Natural killer cell (primary cell): Measurements from ENCODE around the gene TPRA1. TPM values are rescaled to one million over a fixed set of nuclear protein-coding genes. Genes with fewer than 3 reads are reported as not detected.

ENCODE experiments used
- ATAC-seq, 3 donors: fragments of 150-1000 bp in 2 of 3; fragments of 200-7000 bp in 1 of 3; cut with Tn5 transposase; 1 replicate in 1 of 3; 2 replicates in 2 of 3; pipeline ENCODE4 v1.10.0; 2021; ENCODE audit warnings: mild to moderate bottlenecking in 2 of 3, moderate library complexity in 2 of 3
- DNase-seq, 2 donors: peaks; one replicate each; pipeline versions ENCODE4 v3.0.0 to v3.0.0-alpha.2; 2013 to 2021; ENCODE audit warnings: mixed read lengths in 1 of 2
- H3K27ac ChIP-seq: one replicate; pipeline ENCODE4 v1.5.1; 2013; ENCODE audit warnings: mild to moderate bottlenecking, low read length
- H3K27me3 ChIP-seq: one replicate; pipeline ENCODE4 v1.6.1; 2013; ENCODE audit warnings: low read length; ENCODE audit not compliant: control insufficient read depth, insufficient read depth
- H3K36me3 ChIP-seq: one replicate; pipeline ENCODE4 v1.6.1; 2013; ENCODE audit warnings: low read length; ENCODE audit not compliant: control insufficient read depth, insufficient read depth
- H3K4me1 ChIP-seq: one replicate; pipeline ENCODE4 v1.6.1; 2013; ENCODE audit warnings: low read length; ENCODE audit not compliant: control insufficient read depth, insufficient read depth
- H3K4me3 ChIP-seq: one replicate; pipeline ENCODE4 v1.5.1; 2013; ENCODE audit warnings: low read length
- H3K9me3 ChIP-seq: one replicate; pipeline ENCODE4 v1.6.1; 2013; ENCODE audit warnings: low read length; ENCODE audit not compliant: control insufficient read depth, insufficient read depth
- H3K27ac Mint-ChIP-seq, 2 donors: one replicate each; pipeline ENCODE4 v1.8.0; 2022; ENCODE audit warnings: mild to moderate bottlenecking in 2 of 2, mixed read lengths in 2 of 2, moderate library complexity in 1 of 2
- H3K27me3 Mint-ChIP-seq, 2 donors: one replicate each; pipeline ENCODE4 v1.8.0; 2022; ENCODE audit warnings: low read depth in 2 of 2, mixed read lengths in 2 of 2
- H3K36me3 Mint-ChIP-seq: one replicate; pipeline ENCODE4 v1.8.0; 2022; ENCODE audit warnings: mixed read lengths
- H3K4me1 Mint-ChIP-seq, 2 donors: one replicate each; pipeline ENCODE4 v1.8.0; 2022; ENCODE audit warnings: mixed read lengths in 2 of 2
- H3K4me3 Mint-ChIP-seq: one replicate; pipeline ENCODE4 v1.8.0; 2022; ENCODE audit warnings: mild to moderate bottlenecking, moderate library complexity, mixed read lengths
- H3K9me3 Mint-ChIP-seq, 2 donors: one replicate each; pipeline ENCODE4 v1.8.0; 2022; ENCODE audit warnings: mixed read lengths in 2 of 2
- CTCF ChIP-seq: fragments of 200-600 bp; IDR thresholded peaks from one replicate; pipeline ENCODE4 v1.8.0; 2022; ENCODE audit warnings: antibody characterized with exemption
- WGBS: methylation state at CpG from one replicate; pipeline ENCODE4 v1.1.7; 2013; ENCODE audit warnings: missing lambda C conversion rate; ENCODE audit not compliant: insufficient coverage; 5-methylcytosine and 5-hydroxymethylcytosine counted together
- intact Hi-C: fragments of 100-400 bp; cut with micrococcal nuclease; formaldehyde crosslinking; loops from one replicate; pipeline ENCODE4 v1.14.2; 2022
- total RNA-seq, 4 donors: library from RNA; stranded (reverse); fragments of 120-200 nt in 1 of 4; gene quantifications; one replicate each; pipeline versions ENCODE4 v1.2.3 to v1.2.4, GENCODE V29; 2013 to 2022

The TPRA1 gene
- total RNA-seq, 3 donors from 2014 or later (not counting 1 experiment from before 2014, with no cell fraction given) = 15.4 to 22.7 (median 22.1) TPM

- no peaks in the 10 kb centered on the region for H3K27me3 Mint-ChIP-seq
- peaks cover 0 to 5% of the 10 kb centered on the region in 2 donors for H3K4me1 Mint-ChIP-seq
- no peaks in the 10 kb centered on the region for H3K9me3 Mint-ChIP-seq
- H3K27ac ChIP-seq = no peak overlapping the region
- H3K36me3 Mint-ChIP-seq = peaks cover 10% of the 10 kb centered on the region
- intact Hi-C loops = no loop called here
- peaks cover 31% of the 10 kb centered on the region for H3K36me3 ChIP-seq
- WGBS = 95% methylated on average over 41 of the region's 41 CpGs
- H3K27me3 ChIP-seq = no peaks in the 10 kb centered on the region
- no peak for ATAC-seq
- H3K4me3 ChIP-seq = no peak overlapping the region
- no peak overlapping the region for H3K27ac Mint-ChIP-seq
- H3K4me3 Mint-ChIP-seq = no peak overlapping the region
- no peak for DNase-seq
- no peak for TF ChIP-seq CTCF
- no peaks in the 10 kb centered on the region for H3K4me1 ChIP-seq
- H3K9me3 ChIP-seq = no peaks in the 10 kb centered on the region
Observed at GRCh38 chr3:127604546-127605165, 14.1 kb upstream of the TPRA1 start.

GRCh38 chr3:127604035-127604434 lies 13.5 kb upstream of the TPRA1 start:
- Mint-ChIP-seq H3K27ac (no peak overlapping the region), H3K36me3 (peaks cover 10% of the 10 kb centered on the region), H3K27me3 (no peaks in the 10 kb centered on the region), H3K9me3 (no peaks in the 10 kb centered on the region), H3K4me3 (no peak overlapping the region), H3K4me1 (peaks cover under 1 to 5% of the 10 kb centered on the region in 2 donors)
- Histone ChIP-seq H3K9me3 (no peaks in the 10 kb centered on the region), H3K27ac (no peak overlapping the region), H3K4me1 (peaks cover 3% of the 10 kb centered on the region), H3K4me3 (no peak overlapping the region), H3K36me3 (peaks cover 27% of the 10 kb centered on the region), H3K27me3 (no peaks in the 10 kb centered on the region)
- intact Hi-C loops = no loop called here
- no peak for TF ChIP-seq CTCF
- 93% methylated on average over 7 of the region's 7 CpGs for WGBS
- ATAC-seq (no peak), DNase-seq (no peak)

GRCh38 chr3:127600749-127601456 lies 10.4 kb upstream of the TPRA1 start:
- ATAC-seq (no peak), DNase-seq (no peak)
- peaks cover 16% of the 10 kb centered on the region for H3K4me1 ChIP-seq
- H3K36me3 Mint-ChIP-seq = no peaks in the 10 kb centered on the region
- H3K36me3 ChIP-seq = peaks cover 8% of the 10 kb centered on the region
- H3K27ac ChIP-seq = no peak overlapping the region
- H3K4me1 Mint-ChIP-seq = peaks cover 19 to 20% of the 10 kb centered on the region in 2 donors
- H3K4me3 ChIP-seq = no peak overlapping the region
- no peak overlapping the region for H3K27ac Mint-ChIP-seq
- no peaks in the 10 kb centered on the region for H3K27me3 Mint-ChIP-seq
- H3K27me3 ChIP-seq = no peaks in the 10 kb centered on the region
- WGBS = 87% methylated on average over 6 of the region's 6 CpGs
- intact Hi-C loops = no loop called here
- no peaks in the 10 kb centered on the region for H3K9me3 Mint-ChIP-seq
- TF ChIP-seq CTCF = no peak
- H3K9me3 ChIP-seq = no peaks in the 10 kb centered on the region
- H3K4me3 Mint-ChIP-seq = no peak overlapping the region
